Neural cell (in vitro differentiated cells): ENCODE measurements around the gene DNAJC6.

Experiments used
- EP300 ChIP-seq: fragments of 450-650 bp; conservative IDR thresholded peaks from 2 replicates; pipeline ENCODE4 v1.6.1; 2014; ENCODE audit warnings: antibody characterized with exemption, mild to moderate bottlenecking, moderate library complexity; ENCODE audit not compliant: poor library complexity, severe bottlenecking
- EZH2 ChIP-seq: fragments of 200-600, 300-800 bp; shearing (Covaris generic), sonication (generic); IDR thresholded peaks from 2 replicates; pipeline ENCODE4 v1.6.1; 2014; ENCODE audit warnings: antibody characterized with exemption, low read length, borderline replicate concordance, mild to moderate bottlenecking; ENCODE audit not compliant: insufficient read depth, poor library complexity, severe bottlenecking
- POLR2AphosphoS5 ChIP-seq: IDR thresholded peaks from 2 replicates; pipeline ENCODE4 v1.6.1; 2012
- RAD21 ChIP-seq: fragments of 450-650 bp; conservative IDR thresholded peaks from 2 replicates; pipeline ENCODE4 v1.6.1; 2014; ENCODE audit warnings: antibody characterized with exemption, mild to moderate bottlenecking, moderate library complexity
- SMC3 ChIP-seq: fragments of 450-650 bp; conservative IDR thresholded peaks from 2 replicates; pipeline ENCODE4 v1.6.1; 2014; ENCODE audit warnings: antibody characterized with exemption, mild to moderate bottlenecking, moderate library complexity; ENCODE audit not compliant: poor library complexity
- TAF1 ChIP-seq: IDR thresholded peaks from 2 replicates; pipeline ENCODE4 v1.6.1; 2012; ENCODE audit warnings: low read depth
- TF ChIP-seq, protein P1 (sequence below): fragments of 450-650 bp; IDR thresholded peaks from 2 replicates; pipeline ENCODE4 v1.5.1; 2014; ENCODE audit warnings: antibody characterized with exemption, mild to moderate bottlenecking, moderate library complexity; ENCODE audit not compliant: poor library complexity, severe bottlenecking
- TF ChIP-seq, protein P2 (sequence below): IDR thresholded peaks from 2 replicates; pipeline ENCODE4 v1.6.1; 2012; ENCODE audit warnings: borderline replicate concordance

DNA sequence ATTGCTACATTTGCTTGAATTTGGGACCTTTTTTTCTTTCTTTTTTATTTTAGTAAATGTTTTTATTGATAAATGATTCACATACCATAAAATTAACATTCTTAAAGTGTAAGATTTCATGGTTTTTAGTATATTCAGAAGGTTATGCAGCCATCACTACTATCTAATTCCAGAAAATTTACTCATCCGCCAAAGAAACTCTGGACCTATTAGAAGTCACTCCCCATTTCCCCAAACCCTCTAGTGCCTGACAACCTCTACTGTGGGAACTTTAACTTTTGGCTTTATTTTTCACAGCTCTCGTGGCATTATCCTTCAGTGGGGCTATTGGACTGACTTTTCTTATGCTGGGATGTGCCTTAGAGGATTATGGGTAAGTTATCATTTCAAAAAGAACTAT lies 115.7 kb downstream of the DNAJC6 start:
- TF ChIP-seq SMC3 (no peak), RAD21 (no peak), POLR2AphosphoS5 (no peak), EZH2 (no peak), EP300 (no peak), TAF1 (no peak)
- TF ChIP-seq, protein P1, sequence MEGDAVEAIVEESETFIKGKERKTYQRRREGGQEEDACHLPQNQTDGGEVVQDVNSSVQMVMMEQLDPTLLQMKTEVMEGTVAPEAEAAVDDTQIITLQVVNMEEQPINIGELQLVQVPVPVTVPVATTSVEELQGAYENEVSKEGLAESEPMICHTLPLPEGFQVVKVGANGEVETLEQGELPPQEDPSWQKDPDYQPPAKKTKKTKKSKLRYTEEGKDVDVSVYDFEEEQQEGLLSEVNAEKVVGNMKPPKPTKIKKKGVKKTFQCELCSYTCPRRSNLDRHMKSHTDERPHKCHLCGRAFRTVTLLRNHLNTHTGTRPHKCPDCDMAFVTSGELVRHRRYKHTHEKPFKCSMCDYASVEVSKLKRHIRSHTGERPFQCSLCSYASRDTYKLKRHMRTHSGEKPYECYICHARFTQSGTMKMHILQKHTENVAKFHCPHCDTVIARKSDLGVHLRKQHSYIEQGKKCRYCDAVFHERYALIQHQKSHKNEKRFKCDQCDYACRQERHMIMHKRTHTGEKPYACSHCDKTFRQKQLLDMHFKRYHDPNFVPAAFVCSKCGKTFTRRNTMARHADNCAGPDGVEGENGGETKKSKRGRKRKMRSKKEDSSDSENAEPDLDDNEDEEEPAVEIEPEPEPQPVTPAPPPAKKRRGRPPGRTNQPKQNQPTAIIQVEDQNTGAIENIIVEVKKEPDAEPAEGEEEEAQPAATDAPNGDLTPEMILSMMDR: no peak
- TF ChIP-seq, protein P2, sequence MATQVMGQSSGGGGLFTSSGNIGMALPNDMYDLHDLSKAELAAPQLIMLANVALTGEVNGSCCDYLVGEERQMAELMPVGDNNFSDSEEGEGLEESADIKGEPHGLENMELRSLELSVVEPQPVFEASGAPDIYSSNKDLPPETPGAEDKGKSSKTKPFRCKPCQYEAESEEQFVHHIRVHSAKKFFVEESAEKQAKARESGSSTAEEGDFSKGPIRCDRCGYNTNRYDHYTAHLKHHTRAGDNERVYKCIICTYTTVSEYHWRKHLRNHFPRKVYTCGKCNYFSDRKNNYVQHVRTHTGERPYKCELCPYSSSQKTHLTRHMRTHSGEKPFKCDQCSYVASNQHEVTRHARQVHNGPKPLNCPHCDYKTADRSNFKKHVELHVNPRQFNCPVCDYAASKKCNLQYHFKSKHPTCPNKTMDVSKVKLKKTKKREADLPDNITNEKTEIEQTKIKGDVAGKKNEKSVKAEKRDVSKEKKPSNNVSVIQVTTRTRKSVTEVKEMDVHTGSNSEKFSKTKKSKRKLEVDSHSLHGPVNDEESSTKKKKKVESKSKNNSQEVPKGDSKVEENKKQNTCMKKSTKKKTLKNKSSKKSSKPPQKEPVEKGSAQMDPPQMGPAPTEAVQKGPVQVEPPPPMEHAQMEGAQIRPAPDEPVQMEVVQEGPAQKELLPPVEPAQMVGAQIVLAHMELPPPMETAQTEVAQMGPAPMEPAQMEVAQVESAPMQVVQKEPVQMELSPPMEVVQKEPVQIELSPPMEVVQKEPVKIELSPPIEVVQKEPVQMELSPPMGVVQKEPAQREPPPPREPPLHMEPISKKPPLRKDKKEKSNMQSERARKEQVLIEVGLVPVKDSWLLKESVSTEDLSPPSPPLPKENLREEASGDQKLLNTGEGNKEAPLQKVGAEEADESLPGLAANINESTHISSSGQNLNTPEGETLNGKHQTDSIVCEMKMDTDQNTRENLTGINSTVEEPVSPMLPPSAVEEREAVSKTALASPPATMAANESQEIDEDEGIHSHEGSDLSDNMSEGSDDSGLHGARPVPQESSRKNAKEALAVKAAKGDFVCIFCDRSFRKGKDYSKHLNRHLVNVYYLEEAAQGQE: no peak
